ENCODE results near the gene CLEC1B.
"Not testable (repeated sequence)": the region's sequence is repeated elsewhere in the genome, so short reads cannot be mapped to it uniquely, and the experiment has no call there.

CLEC1B gene

GRCh38 chr12:9999016-9999415 is at the start of gene CLEC1B:
Gene CLEC1B (minus strand): TSS chr12:9999121. CDS start chr12:9999100, 21 bp downstream.
- no peak for DNase-seq

- no peak for DNase-seq
These were observed 49.6 kb upstream of the CLEC1B start for GRCh38 chr12:10048526-10048925.

- DNase-seq: no peak
These were observed 43.2 kb upstream of the CLEC1B start for GRCh38 chr12:10042167-10042566.

- DNase-seq: no peak
These were observed 35.0 kb upstream of the CLEC1B start for GRCh38 chr12:10033783-10034545.

- DNase-seq: no peak
These were observed 32.9 kb upstream of the CLEC1B start for GRCh38 chr12:10031771-10032175.

GRCh38 chr12:10031321-10031720 is 32.4 kb upstream of the CLEC1B start:
- DNase-seq: no peak

- DNase-seq: no peak
These were observed 31.5 kb upstream of the CLEC1B start, which contains the start of gene CLEC9A for GRCh38 chr12:10030446-10030845. Gene CLEC9A (plus strand): TSS chr12:10030682. CDS start chr12:10052688, 22,006 bp downstream.

GRCh38 chr12:10027721-10028120 is 28.8 kb upstream of the CLEC1B start:
- DNase-seq: no peak

- DNase-seq: no peak
These were observed 28.4 kb upstream of the CLEC1B start for GRCh38 chr12:10027311-10027710.

- not testable (repeated sequence) for DNase-seq
These were observed 27.7 kb upstream of the CLEC1B start for GRCh38 chr12:10026666-10027065.

- no peak for DNase-seq
These were observed 26.3 kb upstream of the CLEC1B start for GRCh38 chr12:10025236-10025635.

GRCh38 chr12:10021342-10021741 is 22.4 kb upstream of the CLEC1B start:
- no peak for DNase-seq

GRCh38 chr12:10018386-10018785 is 19.5 kb upstream of the CLEC1B start:
- no peak for DNase-seq

GRCh38 chr12:10016881-10017280 is 18.0 kb upstream of the CLEC1B start:
- DNase-seq: no peak

- DNase-seq: no peak
These were observed 16.5 kb upstream of the CLEC1B start for GRCh38 chr12:10015450-10015849.

GRCh38 chr12:10012630-10013330 is 13.9 kb upstream of the CLEC1B start:
- no peak for DNase-seq

GRCh38 chr12:10001171-10001776 is 2.4 kb upstream of the CLEC1B start:
- no peak for DNase-seq

GRCh38 chr12:9992296-9992695 is 6.6 kb downstream of the CLEC1B start:
- no peak for DNase-seq

- no peak for DNase-seq
These were observed 7.0 kb downstream of the CLEC1B start for GRCh38 chr12:9991876-9992275.

- no peak for DNase-seq
These were observed 18.8 kb downstream of the CLEC1B start for GRCh38 chr12:9980126-9980525.

- DNase-seq: no peak
These were observed 21.0 kb downstream of the CLEC1B start for GRCh38 chr12:9977916-9978315.

- not testable (repeated sequence) for DNase-seq
These were observed 22.3 kb downstream of the CLEC1B start for GRCh38 chr12:9976626-9977025.

- no peak for DNase-seq
These were observed 23.3 kb downstream of the CLEC1B start for GRCh38 chr12:9975614-9976013.

- not testable (repeated sequence) for DNase-seq
These were observed 24.2 kb downstream of the CLEC1B start for GRCh38 chr12:9974731-9975130.
